ENCODE data around the gene FLOT1.

FLOT1 gene

GRCh38 chr6:30691208-30691847, 51.2 kb downstream of the FLOT1 start:
- H3K4me3 ChIP-seq (ENCODE audit: low read length), result peak overlapping the region; percentile 88
- no peaks in the 10 kb centered on the region for H3K36me3 ChIP-seq (replicated peaks; ENCODE audit: insufficient read depth, low read length)
- H3F3A ChIP-seq (ENCODE audit: insufficient read depth, low read length), result peaks cover 16% of the 10 kb centered on the region
- peaks cover 11% of the 10 kb centered on the region for H3K79me2 ChIP-seq (ENCODE audit: low read length)
- no peaks in the 10 kb centered on the region for H3K27me3 ChIP-seq (replicated peaks; ENCODE audit: insufficient read depth, low read length)
- H3K9me3 ChIP-seq (replicated peaks; ENCODE audit: insufficient read depth, low read length), result no peaks in the 10 kb centered on the region
- H4K20me1 ChIP-seq (ENCODE audit: insufficient read depth, low read length), result no peaks in the 10 kb centered on the region
- peak overlapping the region; percentile 89 for H3K4me2 ChIP-seq (ENCODE audit: low read depth, low read length)
- DNase-seq, result no peak
- H3K27ac ChIP-seq (ENCODE audit: low read length), result no peak overlapping the region
- H3K9me2 ChIP-seq (replicated peaks; ENCODE audit: insufficient read depth, low read length), result no peaks in the 10 kb centered on the region
- peak overlapping the region; percentile 67; the same call in 1 of the 2 replicates for H3K9ac ChIP-seq (ENCODE audit: low read length)
- peak overlapping the region; percentile 93 for H2AFZ ChIP-seq (ENCODE audit: low read length)
- H3K4me1 ChIP-seq (ENCODE audit: low read length), result peaks cover 25% of the 10 kb centered on the region
- TF ChIP-seq EZH2 (optimal IDR thresholded peaks at IDR 0.05; ENCODE audit: low read depth, low read length) (no peak), CTCF (IDR thresholded peaks at IDR 0.05; ENCODE audit: low read length) (no peak), EZH2phosphoT487 (IDR thresholded peaks at IDR 0.05; ENCODE audit: low read length) (no peak)

GRCh38 chr6:30690403-30691207, 51.9 kb downstream of the FLOT1 start, which contains the start of gene NRM:
TSS of gene NRM (minus strand) at chr6:30690984. CDS start at chr6:30690974, 10 bp downstream.
- Histone ChIP-seq H4K20me1 (ENCODE audit: insufficient read depth, low read length) (no peaks in the 10 kb centered on the region), H3K36me3 (replicated peaks; ENCODE audit: insufficient read depth, low read length) (no peaks in the 10 kb centered on the region), H3K9ac (ENCODE audit: low read length) (peak within 1 kb of the TSS; percentile 67), H3K27ac (ENCODE audit: low read length) (no peak within 1 kb of the TSS), H3K4me3 (ENCODE audit: low read length) (peak within 1 kb of the TSS; percentile 88), H3K27me3 (replicated peaks; ENCODE audit: insufficient read depth, low read length) (no peaks in the 10 kb centered on the region), H2AFZ (ENCODE audit: low read length) (peak within 1 kb of the TSS; percentile 93), H3K9me2 (replicated peaks; ENCODE audit: insufficient read depth, low read length) (no peaks in the 10 kb centered on the region), H3F3A (ENCODE audit: insufficient read depth, low read length) (peaks cover 23% of the 10 kb centered on the region), H3K79me2 (ENCODE audit: low read length) (peaks cover 19% of the 10 kb centered on the region), H3K4me2 (ENCODE audit: low read depth, low read length) (peak within 1 kb of the TSS; percentile 89), H3K4me1 (ENCODE audit: low read length) (peaks cover 25% of the 10 kb centered on the region), H3K9me3 (replicated peaks; ENCODE audit: insufficient read depth, low read length) (no peaks in the 10 kb centered on the region)
- peak; percentile 75 for DNase-seq
- TF ChIP-seq CTCF (IDR thresholded peaks at IDR 0.05; ENCODE audit: low read length), result no peak
- TF ChIP-seq EZH2phosphoT487 (IDR thresholded peaks at IDR 0.05; ENCODE audit: low read length), result no peak
- TF ChIP-seq EZH2 (optimal IDR thresholded peaks at IDR 0.05; ENCODE audit: low read depth, low read length), result no peak

- Histone ChIP-seq H3K27ac (ENCODE audit: low read length) (no peak overlapping the region), H3F3A (ENCODE audit: insufficient read depth, low read length) (peaks cover 27% of the 10 kb centered on the region), H3K4me2 (ENCODE audit: low read depth, low read length) (peak overlapping the region; percentile 89), H3K36me3 (replicated peaks; ENCODE audit: insufficient read depth, low read length) (no peaks in the 10 kb centered on the region), H2AFZ (ENCODE audit: low read length) (peak overlapping the region; percentile 93; the same call in 1 of the 2 replicates), H3K9me2 (replicated peaks; ENCODE audit: insufficient read depth, low read length) (no peaks in the 10 kb centered on the region), H3K4me3 (ENCODE audit: low read length) (peak overlapping the region; percentile 88), H3K79me2 (ENCODE audit: low read length) (peaks cover 25% of the 10 kb centered on the region), H3K9me3 (replicated peaks; ENCODE audit: insufficient read depth, low read length) (no peaks in the 10 kb centered on the region), H3K4me1 (ENCODE audit: low read length) (peaks cover 25% of the 10 kb centered on the region), H3K27me3 (replicated peaks; ENCODE audit: insufficient read depth, low read length) (no peaks in the 10 kb centered on the region), H4K20me1 (ENCODE audit: insufficient read depth, low read length) (no peaks in the 10 kb centered on the region), H3K9ac (ENCODE audit: low read length) (peak overlapping the region; percentile 67; the same call in 1 of the 2 replicates)
- DNase-seq, result no peak
- no peak for TF ChIP-seq EZH2phosphoT487 (IDR thresholded peaks at IDR 0.05; ENCODE audit: low read length)
- TF ChIP-seq EZH2 (optimal IDR thresholded peaks at IDR 0.05; ENCODE audit: low read depth, low read length), result no peak
- TF ChIP-seq CTCF (IDR thresholded peaks at IDR 0.05; ENCODE audit: low read length), result no peak
These were observed 52.5 kb downstream of the FLOT1 start for GRCh38 chr6:30689985-30690384.
